ENCODE measurements around the gene KCTD21. TPM values are rescaled to one million over a fixed set of nuclear protein-coding genes. Genes with fewer than 3 reads are reported as not detected.

KCTD21 gene
- total RNA-seq, 4 donors from 2014 or later: 6.6 to 20.4 (median 8.7) TPM

GRCh38 chr11:78230161-78230877, 41.9 kb upstream of the KCTD21 start:
- Histone ChIP-seq H3K27ac (peak overlapping the region in 1 of 4 donors; percentile 15), H3K4me3 (no peak overlapping the region), H3K27me3 (no peaks in the 10 kb centered on the region), H3K4me1 (peaks cover 0 to 20% (median 4%) of the 10 kb centered on the region in 4 donors), H3K9me3 (no peaks in the 10 kb centered on the region), H3K36me3 (peaks cover 0 to 12% (median 0%) of the 10 kb centered on the region in 3 donors)
- no peak for DNase-seq (ENCODE audit: low spot score in 2 of 2)
- WGBS, 2 donors: 86 to 92% methylated on average over 7 of the region's 7 CpGs
- TF ChIP-seq EP300 (IDR thresholded peaks at IDR 0.05) (no peak), CTCF (IDR thresholded peaks at IDR 0.05) (no peak), POLR2A (IDR thresholded peaks at IDR 0.05) (no peak)

- TF ChIP-seq POLR2A (IDR thresholded peaks at IDR 0.05): no peak
- no peak for TF ChIP-seq EP300 (IDR thresholded peaks at IDR 0.05)
- TF ChIP-seq CTCF (IDR thresholded peaks at IDR 0.05): no peak
- Histone ChIP-seq H3K4me1 (peaks cover 0 to 20% (median 4%) of the 10 kb centered on the region in 4 donors), H3K4me3 (no peak overlapping the region), H3K9me3 (no peaks in the 10 kb centered on the region), H3K36me3 (peaks cover 0 to 24% (median 0%) of the 10 kb centered on the region in 3 donors), H3K27ac (no peak overlapping the region), H3K27me3 (no peaks in the 10 kb centered on the region)
- WGBS, 2 donors: 83 to 85% methylated on average over 2 of the region's 2 CpGs
- no peak for DNase-seq (ENCODE audit: low spot score in 2 of 2)
Observed at GRCh38 chr11:78229106-78229505, 40.7 kb upstream of the KCTD21 start.

DNA sequence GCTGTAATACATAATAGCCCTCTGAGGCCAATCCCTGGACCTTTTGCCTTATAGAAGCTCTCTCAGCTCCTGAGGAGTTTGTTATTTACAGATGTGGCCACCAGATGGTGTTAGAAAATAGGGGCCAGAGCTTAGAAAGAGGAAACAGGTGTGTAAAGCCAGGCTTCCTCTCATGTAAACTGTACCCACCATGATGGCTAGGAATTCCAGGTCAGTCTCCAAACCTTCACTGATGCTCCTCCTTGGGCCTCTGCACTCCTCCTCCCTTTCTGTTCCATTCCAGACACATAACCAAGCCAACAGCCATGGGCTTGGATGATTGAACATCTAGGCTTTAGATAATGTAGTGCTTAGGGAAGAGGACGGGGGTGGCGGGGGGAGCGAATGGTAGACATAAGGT, 40.0 kb upstream of the KCTD21 start:
- Histone ChIP-seq H3K4me3 (no peak overlapping the region), H3K4me1 (peaks cover 0 to 20% (median 4%) of the 10 kb centered on the region in 4 donors), H3K9me3 (no peaks in the 10 kb centered on the region), H3K36me3 (peaks cover 0 to 30% (median 0%) of the 10 kb centered on the region in 3 donors), H3K27ac (no peak overlapping the region), H3K27me3 (no peaks in the 10 kb centered on the region)
- 91 to 92% methylated on average over 3 of the region's 3 CpGs for WGBS, 2 donors
- TF ChIP-seq CTCF (IDR thresholded peaks at IDR 0.05): peak; percentile 24 to 80 (median 46)
- TF ChIP-seq EP300 (IDR thresholded peaks at IDR 0.05): peak in 1 of 2 donors; percentile 32
- TF ChIP-seq POLR2A (IDR thresholded peaks at IDR 0.05): no peak
- peak in 1 of 2 donors; percentile 63 for DNase-seq (ENCODE audit: low spot score in 2 of 2)

DNA sequence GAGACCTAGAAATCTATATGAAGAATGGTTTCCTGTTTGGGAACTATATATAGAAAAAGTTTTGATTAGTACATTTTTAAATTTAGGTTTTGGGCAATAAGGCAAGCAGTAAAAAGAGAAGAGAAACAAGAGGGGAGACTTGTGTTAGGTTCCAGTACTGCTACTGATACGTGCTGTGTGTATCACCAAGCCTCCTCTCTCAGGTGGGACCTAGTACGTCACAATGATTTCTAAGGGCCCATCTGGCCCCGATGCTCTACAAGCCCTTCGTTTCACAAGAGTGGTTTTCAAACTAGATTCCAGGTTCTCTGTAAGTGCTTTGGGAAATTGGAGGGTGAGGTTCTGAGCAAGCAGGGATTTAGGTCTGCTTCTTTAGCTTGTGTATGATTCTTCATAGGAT, 39.5 kb upstream of the KCTD21 start:
- TF ChIP-seq POLR2A (IDR thresholded peaks at IDR 0.05) (no peak), EP300 (IDR thresholded peaks at IDR 0.05) (no peak)
- H3K4me1 ChIP-seq: peaks cover 0 to 20% (median 4%) of the 10 kb centered on the region in 4 donors
- no peaks in the 10 kb centered on the region for H3K9me3 ChIP-seq
- no peak overlapping the region for H3K27ac ChIP-seq
- H3K4me3 ChIP-seq: no peak overlapping the region
- no peak for DNase-seq (ENCODE audit: low spot score in 2 of 2)
- H3K36me3 ChIP-seq: peaks cover 0 to 36% (median 3%) of the 10 kb centered on the region in 3 donors
- WGBS, 2 donors: 82 to 85% methylated on average over 4 of the region's 4 CpGs
- H3K27me3 ChIP-seq: no peaks in the 10 kb centered on the region

DNA sequence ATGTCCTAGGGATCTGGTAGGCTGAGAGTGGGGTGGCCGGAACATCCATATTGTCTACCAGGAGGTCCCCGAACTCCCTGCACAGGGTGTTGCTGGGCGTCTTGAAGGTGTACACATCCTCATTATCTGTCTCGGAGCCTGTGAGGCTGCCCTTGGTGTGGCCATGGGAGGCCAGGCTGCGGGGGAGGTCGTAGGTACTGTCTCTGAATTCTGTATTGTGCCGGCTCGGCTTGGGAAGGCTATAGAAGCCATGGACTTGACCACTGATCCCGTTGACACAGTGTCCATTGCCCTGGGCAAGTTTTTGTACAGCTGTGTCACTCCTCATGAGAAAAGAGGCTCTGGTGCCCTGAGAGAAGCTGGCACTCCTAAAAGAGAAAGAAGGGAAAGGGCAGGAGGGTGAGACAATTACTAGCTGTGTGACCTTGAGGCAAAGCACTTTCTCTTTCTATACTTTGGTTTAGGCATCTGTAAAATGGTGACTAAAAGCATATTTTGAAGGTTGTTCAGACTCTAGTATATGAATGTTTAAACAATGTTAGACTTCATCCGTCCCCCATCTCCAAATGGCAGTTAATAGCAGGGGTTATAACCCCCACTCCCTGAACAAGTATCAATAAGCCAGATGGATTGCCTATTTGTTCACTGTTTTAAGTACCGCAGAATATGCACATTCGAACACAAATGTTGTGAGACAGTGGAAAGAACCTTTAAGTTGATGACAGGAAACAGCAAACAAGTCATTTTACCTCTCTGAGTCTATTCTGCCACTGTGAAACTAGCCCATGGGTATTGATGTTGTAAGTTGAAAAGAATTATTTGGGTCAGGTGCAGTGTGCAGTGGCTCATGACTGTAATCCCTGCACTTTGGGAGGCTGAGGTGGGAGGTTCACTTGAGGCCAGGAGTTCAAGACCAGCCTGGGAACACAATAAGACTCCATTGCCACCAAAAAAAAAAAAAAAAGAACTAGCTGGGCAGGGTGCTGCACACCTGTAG, 38.6 kb upstream of the KCTD21 start:
- no peak for TF ChIP-seq POLR2A (IDR thresholded peaks at IDR 0.05)
- no peak for TF ChIP-seq EP300 (IDR thresholded peaks at IDR 0.05)
- TF ChIP-seq CTCF (IDR thresholded peaks at IDR 0.05): no peak
- H3K27me3 ChIP-seq: no peaks in the 10 kb centered on the region
- H3K9me3 ChIP-seq: no peaks in the 10 kb centered on the region
- peaks cover 0 to 14% (median 4%) of the 10 kb centered on the region in 4 donors for H3K4me1 ChIP-seq
- H3K4me3 ChIP-seq: no peak overlapping the region
- DNase-seq (ENCODE audit: low spot score in 2 of 2): no peak
- H3K36me3 ChIP-seq: peaks cover 0 to 44% (median 8%) of the 10 kb centered on the region in 3 donors
- WGBS, 2 donors: 77 to 84% methylated on average over 11 to 12 of the region's 12 CpGs
- no peak overlapping the region for H3K27ac ChIP-seq

Data from tibial nerve (tissue), 4 donors.